WERI-Rb-1 (cell line): ENCODE data around the gene VTI1A.

Experiments used
- DNase-seq: peaks from one replicate; pipeline ENCODE4 v3.0.0-alpha.2; 2020
- H3K27ac ChIP-seq: fragments of 250-450 bp; sonication (Bioruptor Pico); 2 replicates; pipeline ENCODE4 v1.5.1; 2020; ENCODE audit warnings: mild to moderate bottlenecking, moderate library complexity
- H3K27me3 ChIP-seq: fragments of 250-450 bp; sonication (Bioruptor Pico); 2 replicates; pipeline ENCODE4 v1.5.1; 2021; ENCODE audit warnings: mild to moderate bottlenecking, low read depth, moderate library complexity; ENCODE audit not compliant: insufficient read depth, severe bottlenecking
- H3K36me3 ChIP-seq: fragments of 250-450 bp; sonication (Bioruptor Pico); 2 replicates; pipeline ENCODE4 v1.5.1; 2020; ENCODE audit warnings: mild to moderate bottlenecking, moderate library complexity
- H3K4me3 ChIP-seq: 2 replicates; pipeline ENCODE4 v1.5.1; 2011; ENCODE audit warnings: low read depth, mild to moderate bottlenecking, control low read depth, low read length
- H3K9me3 ChIP-seq: fragments of 250-450 bp; sonication (Bioruptor Pico); 2 replicates; pipeline ENCODE4 v1.5.1; 2021; ENCODE audit warnings: mild to moderate bottlenecking, moderate library complexity; ENCODE audit not compliant: severe bottlenecking
- CTCF ChIP-seq: IDR thresholded peaks from 2 replicates; pipeline ENCODE4 v1.5.1; 2011; ENCODE audit warnings: low read depth, mild to moderate bottlenecking, control low read depth, inconsistent platforms, low read length

VTI1A gene

GRCh38 chr10:112816033-112816430 is 369.0 kb downstream of the VTI1A start:
- TF ChIP-seq CTCF = no peak
- H3K27me3 ChIP-seq = no peaks in the 10 kb centered on the region
- no peak for DNase-seq
- no peak overlapping the region for H3K4me3 ChIP-seq
- H3K36me3 ChIP-seq = no peaks in the 10 kb centered on the region
- no peak overlapping the region for H3K27ac ChIP-seq
- no peaks in the 10 kb centered on the region for H3K9me3 ChIP-seq

- Histone ChIP-seq H3K27ac (no peak overlapping the region), H3K4me3 (no peak overlapping the region), H3K36me3 (no peaks in the 10 kb centered on the region), H3K9me3 (no peaks in the 10 kb centered on the region), H3K27me3 (no peaks in the 10 kb centered on the region)
- TF ChIP-seq CTCF = no peak
- DNase-seq = no peak
Measured at GRCh38 chr10:112816891-112817290, 369.9 kb downstream of the VTI1A start.

- H3K36me3 ChIP-seq = no peaks in the 10 kb centered on the region
- no peaks in the 10 kb centered on the region for H3K9me3 ChIP-seq
- no peak for DNase-seq
- no peak overlapping the region for H3K27ac ChIP-seq
- H3K27me3 ChIP-seq = no peaks in the 10 kb centered on the region
- no peak overlapping the region for H3K4me3 ChIP-seq
- no peak for TF ChIP-seq CTCF
Measured at GRCh38 chr10:112817981-112818777, 371.2 kb downstream of the VTI1A start.

GRCh38 chr10:112819231-112819630 is 372.2 kb downstream of the VTI1A start:
- Histone ChIP-seq H3K4me3 (no peak overlapping the region), H3K9me3 (no peaks in the 10 kb centered on the region), H3K27ac (no peak overlapping the region), H3K36me3 (no peaks in the 10 kb centered on the region), H3K27me3 (no peaks in the 10 kb centered on the region)
- DNase-seq = no peak
- TF ChIP-seq CTCF = no peak

GRCh38 chr10:112820320-112820719 is 373.3 kb downstream of the VTI1A start:
- TF ChIP-seq CTCF = no peak
- DNase-seq = no peak
- Histone ChIP-seq H3K9me3 (no peaks in the 10 kb centered on the region), H3K27me3 (no peaks in the 10 kb centered on the region), H3K36me3 (no peaks in the 10 kb centered on the region), H3K27ac (no peak overlapping the region), H3K4me3 (no peak overlapping the region)

- no peak for TF ChIP-seq CTCF
- no peak overlapping the region for H3K27ac ChIP-seq
- DNase-seq = no peak
- H3K27me3 ChIP-seq = no peaks in the 10 kb centered on the region
- no peak overlapping the region for H3K4me3 ChIP-seq
- no peaks in the 10 kb centered on the region for H3K9me3 ChIP-seq
- H3K36me3 ChIP-seq = no peaks in the 10 kb centered on the region
Measured at GRCh38 chr10:112821038-112821437, 374.0 kb downstream of the VTI1A start.
